GM19035 (cell line): ENCODE results near the gene ANKRD63.

Experiments
- ATAC-seq: cut with Tn5 transposase; IDR thresholded peaks from one replicate; pipeline ENCODE4 v1.9.1; 2021; ENCODE audit not compliant: unreplicated experiment

Gene ANKRD63

DNA sequence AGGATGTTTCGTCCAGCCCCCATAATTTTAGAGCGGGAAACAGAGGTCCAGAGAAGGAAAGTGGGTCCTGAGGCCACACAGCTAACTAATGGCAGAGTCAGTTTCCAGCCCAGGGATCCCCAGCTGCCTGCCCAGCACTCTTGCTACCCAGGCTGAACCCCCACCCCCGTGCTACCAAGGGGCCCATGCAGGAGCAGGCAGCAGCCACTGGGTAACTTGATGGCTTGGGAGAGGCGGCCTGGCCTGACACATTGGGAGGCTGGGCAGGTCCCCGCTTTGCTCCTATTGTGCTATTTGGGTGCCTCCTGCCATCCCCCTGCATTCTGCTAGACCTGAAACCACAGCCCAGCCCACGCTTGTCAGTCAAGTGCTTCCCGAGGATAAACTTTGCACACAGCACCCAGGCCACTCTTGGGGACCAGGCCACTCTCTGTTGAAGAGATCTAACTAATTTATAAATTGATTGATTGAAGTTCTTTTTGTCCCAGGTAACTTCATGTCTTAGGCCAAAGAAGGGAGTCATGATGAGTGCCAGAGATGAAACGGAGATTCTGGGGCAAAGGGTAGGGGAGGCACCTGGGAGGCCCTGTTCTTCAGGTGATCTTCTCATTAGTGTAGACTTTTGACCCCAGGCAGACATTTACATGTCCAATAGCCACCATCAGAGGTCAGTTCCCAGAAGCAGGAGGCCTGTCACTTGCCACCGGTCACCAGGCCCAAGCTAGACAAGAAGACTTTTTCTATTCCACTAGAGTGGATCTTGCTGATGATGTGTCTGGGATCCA lies 37.0 kb downstream of the ANKRD63 start:
- ATAC-seq: no peak

DNA sequence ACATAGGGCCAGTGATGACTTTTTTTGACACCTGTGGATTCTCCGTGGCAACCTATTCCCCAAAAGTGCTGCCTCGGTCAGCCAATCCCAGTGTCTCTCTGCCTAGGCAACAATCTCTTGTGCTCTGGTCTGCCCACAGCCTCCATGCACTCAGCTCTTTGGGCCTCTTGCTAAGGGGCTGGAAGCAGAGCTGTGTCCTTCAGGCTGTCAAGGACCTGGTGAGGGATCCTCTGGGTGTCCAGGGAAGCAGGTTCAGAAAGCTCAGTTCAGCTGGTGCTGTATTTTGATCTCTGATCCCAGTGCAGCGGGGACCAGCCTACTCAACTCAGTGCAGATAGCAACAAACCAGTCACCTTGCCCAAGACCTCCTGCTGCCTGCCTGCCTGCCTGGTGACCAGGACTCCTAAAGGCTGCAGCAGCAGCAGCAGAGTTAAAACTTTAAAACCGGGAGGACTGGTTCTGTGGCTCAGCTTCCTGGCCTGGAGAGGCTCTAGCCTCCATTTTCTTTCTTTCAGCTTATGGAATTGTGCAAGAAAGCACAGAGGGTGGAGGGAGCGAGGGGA lies 37.8 kb downstream of the ANKRD63 start:
- ATAC-seq: no peak

DNA sequence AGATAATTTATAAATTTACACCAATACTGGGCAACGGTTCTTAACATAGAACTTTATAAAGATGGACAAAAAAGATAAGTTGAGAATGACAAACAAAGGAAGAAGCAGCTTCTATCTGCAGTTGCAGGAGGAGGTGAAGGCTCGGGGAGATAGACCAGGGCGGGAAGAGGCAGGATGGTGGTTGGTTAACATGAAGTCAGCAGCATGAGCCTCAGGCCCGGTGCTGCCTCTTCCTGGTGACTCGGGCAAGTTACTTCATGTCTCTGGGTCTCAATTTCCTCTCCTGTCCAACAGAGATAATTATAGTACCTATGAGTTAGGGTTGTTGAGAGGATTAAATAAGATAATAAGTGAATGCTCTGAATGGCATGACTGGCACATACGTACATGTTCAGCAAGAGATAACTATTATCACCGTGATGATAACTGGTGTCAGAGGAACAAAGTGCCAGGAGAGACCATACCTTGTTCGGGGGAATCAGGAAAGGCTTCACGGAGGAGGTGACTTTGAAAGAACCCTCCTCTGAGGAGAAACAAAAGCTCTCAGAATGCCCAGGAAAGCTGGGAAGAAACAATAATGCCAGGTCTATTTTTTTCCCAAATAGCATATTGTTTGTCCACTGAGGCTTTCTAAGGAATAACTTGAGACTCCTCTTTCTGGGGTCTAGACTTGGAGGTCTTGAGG lies 39.6 kb downstream of the ANKRD63 start:
- ATAC-seq: no peak

DNA sequence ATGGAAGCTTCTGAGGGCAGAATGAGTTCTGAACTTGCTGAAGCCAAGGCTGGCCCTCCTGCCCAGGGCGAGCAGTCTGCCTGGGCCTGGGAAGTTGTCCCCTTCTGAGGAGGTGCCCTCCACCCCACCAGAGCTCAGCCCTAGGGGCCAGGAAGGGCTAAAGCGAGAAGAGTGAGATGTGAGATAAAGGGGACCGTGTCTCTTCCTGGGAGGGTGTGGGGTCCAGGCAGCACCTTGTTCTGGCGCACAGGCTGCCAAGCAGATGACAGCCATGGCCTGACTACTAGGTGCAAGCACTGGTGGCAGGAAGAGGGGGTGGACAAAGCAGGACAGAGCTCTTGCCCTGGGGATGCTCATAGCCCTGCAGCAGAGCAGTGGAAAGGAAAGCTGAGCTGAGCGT lies 40.3 kb downstream of the ANKRD63 start:
- no peak for ATAC-seq

DNA sequence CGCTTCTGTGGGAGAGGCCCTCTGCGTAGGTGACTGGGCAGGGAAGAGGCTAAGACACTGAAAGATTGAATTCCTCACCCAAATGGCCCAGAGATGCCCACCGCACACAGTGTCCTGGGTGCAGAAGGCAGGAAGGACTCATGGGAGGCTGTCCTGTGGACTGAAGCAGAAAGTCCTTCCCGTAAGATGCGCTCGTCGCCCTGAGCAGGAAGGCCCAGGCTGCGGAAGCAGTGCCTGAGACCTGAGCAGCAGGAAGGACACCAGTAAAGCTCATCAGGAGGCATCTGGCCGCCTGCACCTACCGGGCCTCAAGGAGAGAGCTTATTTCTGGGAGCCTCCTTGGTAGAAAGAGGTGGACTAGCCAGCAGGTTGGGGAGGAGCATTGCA lies 40.7 kb downstream of the ANKRD63 start:
- ATAC-seq: no peak

DNA sequence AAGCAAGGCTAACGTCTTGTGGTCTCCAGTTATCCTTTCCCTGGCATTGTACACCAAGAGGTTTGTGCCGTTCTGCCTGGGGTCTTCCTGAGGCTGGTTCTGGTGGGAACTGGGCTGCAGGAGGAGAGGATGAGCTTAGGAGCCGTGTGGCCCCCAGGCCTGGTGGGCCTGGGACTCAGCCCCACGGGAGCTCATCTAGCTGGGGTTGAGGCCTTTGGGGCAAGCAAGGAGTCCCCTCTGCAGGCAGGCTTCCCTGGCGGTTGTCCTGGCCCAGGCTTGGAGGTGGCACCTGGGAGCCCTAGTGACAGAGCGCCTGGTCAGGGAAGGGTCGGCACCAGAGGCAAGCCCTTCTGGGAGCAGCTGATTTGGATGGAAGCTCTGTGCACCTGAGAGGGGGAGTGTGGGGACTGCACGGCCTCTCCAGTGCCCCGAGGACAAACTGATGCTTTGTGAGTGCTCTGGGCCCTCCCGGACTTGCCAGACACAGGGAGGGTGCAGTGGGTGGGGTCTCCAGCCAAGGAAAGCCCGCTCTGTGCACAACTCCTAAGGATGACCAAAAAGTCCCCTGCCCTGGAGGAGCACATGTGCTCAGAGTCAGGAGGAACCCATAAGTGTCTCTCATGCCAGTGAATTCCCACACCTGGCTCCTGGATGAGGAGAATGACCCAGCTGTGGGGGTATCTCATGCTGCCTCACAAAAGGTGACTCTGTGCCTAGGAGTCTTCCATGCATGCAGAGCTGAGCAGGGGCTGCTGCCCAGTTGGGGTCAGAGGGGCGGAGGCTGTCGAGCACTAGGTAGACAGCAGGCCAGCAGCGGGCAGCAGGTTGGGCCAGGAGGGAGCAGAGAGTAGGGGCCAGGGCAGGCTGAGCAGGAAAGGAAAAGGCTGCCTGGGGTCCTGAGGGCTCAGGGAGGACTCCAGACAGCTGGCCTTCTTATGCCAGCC lies 41.3 kb downstream of the ANKRD63 start:
- ATAC-seq: no peak

DNA sequence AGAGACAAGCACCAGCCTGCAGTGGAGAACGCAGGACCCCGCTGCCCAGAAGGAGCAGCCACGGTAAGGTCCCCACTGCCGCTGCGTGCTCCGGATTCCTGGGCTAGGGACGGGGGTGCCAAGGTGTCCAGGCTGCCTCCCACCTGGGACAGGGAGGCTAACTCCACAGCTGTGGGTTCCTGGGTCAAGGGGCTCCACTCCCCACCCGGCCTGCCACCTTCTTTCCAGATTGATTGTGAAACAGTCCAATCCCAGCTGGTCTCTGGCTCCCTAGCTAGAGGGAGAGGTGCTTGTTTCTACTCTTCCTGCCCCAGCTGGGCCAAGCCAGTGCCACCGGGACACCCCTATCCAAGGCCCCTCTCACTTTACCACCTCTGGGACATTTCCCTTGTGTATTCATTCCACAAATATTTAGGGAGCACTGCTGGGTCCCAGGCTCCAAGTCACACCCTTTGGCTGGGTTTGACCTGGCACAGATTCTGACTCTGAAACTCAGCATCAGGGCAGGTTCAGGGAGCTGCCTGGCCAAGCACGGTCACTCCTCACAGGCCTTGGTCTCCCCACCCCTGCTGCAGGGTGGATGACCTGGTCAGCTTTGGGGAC lies 42.1 kb downstream of the ANKRD63 start:
- no peak for ATAC-seq

DNA sequence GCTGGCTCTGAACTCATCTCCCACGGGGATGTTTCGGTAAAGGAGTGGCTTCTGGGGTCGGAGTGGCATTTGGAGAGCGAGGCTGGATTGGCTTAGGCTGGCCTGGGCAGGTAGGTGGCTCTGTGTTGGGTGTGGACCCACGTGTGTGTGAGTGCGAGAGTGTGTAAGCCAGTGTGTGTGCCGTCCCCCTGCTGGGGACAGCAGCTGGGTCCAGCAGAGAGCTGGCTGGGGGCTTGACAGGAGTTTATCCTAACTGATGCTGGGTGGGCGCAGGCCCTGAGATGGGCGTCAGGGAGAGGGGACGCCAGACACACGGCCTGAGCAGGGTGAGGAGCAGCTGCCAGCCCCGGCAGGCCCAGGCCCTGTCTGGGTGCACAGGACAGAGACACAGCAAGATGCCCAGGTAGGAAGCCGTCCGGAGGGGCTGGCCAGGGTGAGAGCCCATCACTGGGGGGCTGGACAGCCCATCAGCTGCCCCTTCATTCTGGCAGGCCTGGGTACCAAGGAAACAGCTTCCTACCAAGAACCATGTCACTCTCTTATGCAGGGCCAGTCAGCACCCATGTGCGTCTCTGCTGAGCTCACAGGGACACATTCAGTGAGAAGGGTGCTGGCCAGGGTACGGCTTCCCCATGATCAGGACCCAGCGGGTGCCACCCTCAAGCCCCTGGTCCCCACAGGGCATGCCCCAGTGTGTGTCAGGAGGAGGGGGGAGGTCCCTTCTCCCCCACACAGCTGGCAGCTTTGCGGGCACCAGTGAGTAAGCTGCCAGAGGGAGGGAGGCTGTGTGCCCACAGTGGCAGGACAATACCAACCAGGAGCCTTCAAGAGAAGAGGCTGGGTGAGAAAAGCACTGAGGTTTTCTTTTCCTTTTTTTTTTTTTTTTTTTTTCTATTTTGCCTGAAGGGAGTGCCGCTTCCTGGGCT lies 42.9 kb downstream of the ANKRD63 start:
- no peak for ATAC-seq

DNA sequence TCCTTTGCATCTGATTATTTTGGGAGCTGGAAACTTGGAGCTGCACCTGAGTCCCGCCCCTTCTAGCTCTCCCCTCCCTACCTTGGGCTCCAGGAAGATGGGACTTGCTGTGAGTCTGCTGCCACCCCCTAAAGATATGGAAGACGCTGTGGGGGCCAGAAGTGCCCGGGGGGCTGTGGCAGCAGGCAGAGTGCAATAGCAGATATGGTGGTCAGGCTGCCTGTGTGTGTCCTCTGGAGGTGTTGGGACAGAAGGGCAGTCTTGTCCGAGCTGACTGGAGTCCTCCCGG lies 43.5 kb downstream of the ANKRD63 start:
- ATAC-seq: no peak

DNA sequence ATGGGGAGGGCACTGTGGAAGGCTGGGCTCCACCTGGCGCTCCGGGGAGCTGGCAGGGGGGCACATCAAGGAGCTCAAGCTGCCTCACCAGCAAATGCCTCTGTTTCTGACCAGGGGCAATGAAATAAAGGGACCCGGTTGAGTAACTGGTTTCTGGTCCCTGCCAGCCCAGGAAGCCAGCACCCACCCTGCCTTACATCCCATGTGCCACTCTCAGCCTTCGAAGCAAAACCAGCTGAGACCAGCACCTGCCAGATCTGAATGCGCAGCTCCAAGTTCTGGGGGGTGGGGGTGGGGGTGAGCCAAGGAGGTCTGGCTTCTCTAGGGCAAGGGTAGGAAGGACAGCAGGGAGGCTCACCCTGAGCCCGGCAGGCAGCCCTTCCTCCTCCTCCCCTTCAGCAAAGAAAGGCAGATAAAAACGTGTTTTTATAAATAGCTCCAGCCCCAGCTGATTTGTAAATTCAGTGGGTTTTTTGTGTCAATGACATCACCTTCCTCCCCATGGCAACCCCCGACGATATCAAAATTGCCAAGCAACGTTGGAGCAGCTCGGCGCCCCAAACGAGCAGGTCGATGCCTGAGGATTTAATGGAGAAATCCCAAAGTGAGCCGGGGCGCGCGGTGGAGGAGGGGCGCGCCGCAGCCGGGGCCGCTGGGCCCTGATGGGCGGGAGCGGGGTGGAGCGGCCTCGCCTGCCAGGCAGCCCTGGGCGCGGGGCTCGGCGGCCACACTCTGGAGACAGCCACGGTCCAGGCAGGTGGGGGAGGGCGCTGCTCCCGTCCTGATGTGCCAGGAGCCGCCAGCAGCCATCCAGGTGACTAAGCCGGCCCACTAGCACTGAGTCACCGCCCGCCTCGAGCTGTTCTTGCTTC lies 44.1 kb downstream of the ANKRD63 start, which contains the start of gene PAK6:
PAK6 (plus strand) TSS at position 532 of the 872 bp plus-strand sequence. CDS start 25,723 bp downstream, outside the sequence.
- no peak for ATAC-seq

DNA sequence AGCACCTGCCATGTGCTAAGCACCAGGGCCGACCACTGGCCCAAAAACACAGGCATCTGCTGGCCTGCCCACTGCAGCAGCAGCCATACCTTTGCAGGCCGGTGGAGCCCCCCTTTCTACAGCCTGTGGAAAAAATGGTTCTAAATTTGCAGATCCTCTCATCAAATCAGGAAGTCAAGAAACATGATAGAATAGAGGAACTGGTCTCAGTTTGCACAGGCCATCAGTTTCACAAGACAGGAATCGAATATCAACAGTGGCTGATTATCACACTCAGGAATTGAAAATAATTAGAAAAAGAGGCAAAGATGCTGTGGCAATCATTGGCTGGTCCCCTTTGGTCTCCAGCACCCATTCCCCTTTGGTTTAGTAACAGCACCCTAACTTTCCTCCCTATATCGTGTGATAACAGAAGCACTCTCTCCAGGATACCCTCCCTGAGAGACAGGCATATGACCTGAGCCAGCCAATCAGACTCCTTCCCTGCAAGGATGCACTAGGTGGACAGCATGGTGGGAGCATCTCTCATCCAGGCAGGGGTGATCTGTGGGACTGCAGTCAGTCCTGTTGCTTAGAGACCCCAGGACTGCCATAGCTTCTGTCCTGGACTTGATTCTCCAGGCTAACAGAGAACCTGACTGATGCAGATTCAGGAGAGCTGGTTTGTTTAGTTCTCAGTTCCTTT lies 47.5 kb downstream of the ANKRD63 start:
- no peak for ATAC-seq

DNA sequence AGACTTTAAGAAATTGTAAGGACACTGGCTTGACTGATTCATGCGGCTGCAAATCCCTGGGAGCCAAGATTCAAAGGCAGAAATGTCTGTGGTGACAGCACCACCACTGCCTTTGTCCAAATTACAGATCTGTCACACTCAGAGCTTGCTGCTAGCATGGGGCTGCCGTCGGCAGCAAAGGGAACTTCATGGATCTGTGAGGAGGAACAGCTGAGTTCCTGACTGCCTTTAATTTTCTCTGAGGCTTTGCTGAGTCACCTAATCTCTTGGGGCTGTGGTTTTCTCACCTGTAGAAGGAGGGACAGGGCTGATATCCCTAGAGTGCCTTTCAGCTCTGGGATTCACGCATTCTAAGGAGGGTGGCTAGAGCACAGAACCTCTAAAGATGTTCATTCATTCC lies 48.1 kb downstream of the ANKRD63 start:
- no peak for ATAC-seq

DNA sequence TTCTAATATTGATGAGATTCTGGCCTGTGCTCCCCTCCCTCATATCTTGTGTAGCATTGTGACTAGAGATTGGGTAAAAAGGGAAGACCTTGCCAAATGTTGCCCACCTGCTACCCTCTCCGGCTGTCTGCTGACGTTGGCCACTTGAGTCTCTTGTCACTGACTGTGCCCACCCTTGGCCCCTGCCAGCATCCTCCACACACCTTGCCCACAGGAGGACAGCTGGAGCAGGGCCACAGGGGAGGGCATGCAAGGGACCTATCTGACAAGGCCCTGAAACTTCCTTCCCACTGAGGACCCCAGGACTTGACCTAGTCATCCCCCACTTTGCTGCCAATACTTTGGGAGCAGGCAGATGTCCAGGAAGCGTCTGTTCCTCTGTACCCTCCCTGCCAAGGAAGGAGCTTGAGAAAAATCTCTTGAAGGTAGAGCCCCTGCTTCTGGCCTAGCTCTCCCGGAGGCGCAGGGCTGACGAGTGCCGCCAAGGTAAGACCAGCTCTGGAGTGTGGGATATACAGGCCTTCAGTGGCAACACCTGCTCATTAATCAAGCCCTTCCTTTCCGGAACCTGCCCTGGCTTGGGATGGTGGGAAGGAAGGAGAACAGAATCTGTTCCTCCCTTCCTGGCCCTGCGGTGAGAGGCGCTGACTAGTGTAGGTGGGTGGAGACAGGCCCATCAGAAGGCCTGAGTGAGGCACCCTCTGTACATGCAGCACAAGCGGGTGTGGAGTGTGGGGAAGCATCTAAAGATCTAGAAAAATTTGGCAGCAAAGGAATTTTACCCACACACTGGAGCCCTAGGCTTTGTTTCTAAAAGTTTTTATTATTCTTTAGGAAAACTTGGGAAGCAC lies 48.9 kb downstream of the ANKRD63 start:
- no peak for ATAC-seq

DNA sequence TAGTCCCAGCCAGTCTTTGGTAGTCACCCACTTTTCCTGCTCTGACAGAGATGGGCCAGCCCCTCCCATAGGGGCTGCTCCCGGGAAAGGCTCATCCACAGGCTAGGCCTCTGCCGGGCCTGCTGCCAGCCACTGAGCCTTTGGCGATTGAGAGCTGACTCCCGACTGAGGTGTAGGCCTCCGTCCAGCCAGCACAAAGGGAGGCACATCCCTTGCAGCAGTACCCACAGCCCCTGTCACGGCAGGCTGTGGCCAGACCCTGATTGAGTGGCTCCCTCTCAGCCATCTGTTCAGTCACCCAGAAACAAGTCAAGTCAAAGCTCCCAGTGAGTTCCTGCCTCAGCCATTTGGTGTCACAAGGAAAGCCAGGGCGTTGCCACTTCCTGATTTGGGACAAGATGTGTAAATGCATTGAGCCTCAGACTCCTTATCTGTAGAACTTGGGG lies 50.2 kb downstream of the ANKRD63 start:
- ATAC-seq: no peak
